Mesenchymal stem cell (in vitro differentiated cells and primary cell): ENCODE results near the gene ACSS1.

Source experiments
- DNase-seq: peaks from one replicate; pipeline ENCODE4 v3.0.0-alpha.2; 2013
- H2AFZ ChIP-seq: one replicate; pipeline ENCODE4 v1.6.1; 2013; ENCODE audit warnings: low read depth, mild to moderate bottlenecking, control low read depth, inconsistent platforms, low read length, moderate library complexity
- H2AK5ac ChIP-seq: 2 replicates; pipeline ENCODE4 v1.6.1; 2013; ENCODE audit warnings: low read length, moderate library complexity, mild to moderate bottlenecking, inconsistent platforms; ENCODE audit not compliant: severe bottlenecking
- H2BK120ac ChIP-seq: one replicate; pipeline ENCODE4 v1.6.1; 2013; ENCODE audit warnings: low read depth, mild to moderate bottlenecking, inconsistent platforms, low read length, moderate library complexity
- H2BK12ac ChIP-seq, 2 experiments: one replicate each; pipeline ENCODE4 v1.6.1; 2013; ENCODE audit warnings: inconsistent platforms in 2 of 2, low read length in 2 of 2, mild to moderate bottlenecking in 2 of 2, moderate library complexity in 2 of 2, control low read depth in 1 of 2
- H2BK15ac ChIP-seq: one replicate; pipeline ENCODE4 v1.6.1; 2013; ENCODE audit warnings: mild to moderate bottlenecking, low read depth, inconsistent platforms; ENCODE audit not compliant: poor library complexity, severe bottlenecking
- H2BK5ac ChIP-seq: 2 replicates; pipeline ENCODE4 v1.6.1; 2013; ENCODE audit warnings: low read depth, mild to moderate bottlenecking, low read length, control low read depth, inconsistent platforms; ENCODE audit not compliant: poor library complexity, severe bottlenecking
- H3K14ac ChIP-seq, 2 experiments: one replicate each; pipeline ENCODE4 v1.6.1; 2013; ENCODE audit warnings: inconsistent platforms in 2 of 2, low read length in 2 of 2, control low read depth in 1 of 2, mild to moderate bottlenecking in 1 of 2, moderate library complexity in 1 of 2
- H3K18ac ChIP-seq, 2 experiments: one replicate each; pipeline ENCODE4 v1.6.1; 2013; ENCODE audit warnings: inconsistent platforms in 2 of 2, low read length in 2 of 2, control low read depth in 1 of 2, low read depth in 1 of 2, mild to moderate bottlenecking in 1 of 2
- H3K23ac ChIP-seq, 2 experiments: one replicate each; pipeline ENCODE4 v1.6.1; 2013; ENCODE audit warnings: inconsistent platforms in 2 of 2, low read length in 2 of 2, mild to moderate bottlenecking in 2 of 2, moderate library complexity in 2 of 2, control low read depth in 1 of 2
- H3K27ac ChIP-seq: 2 replicates; pipeline ENCODE4 v1.5.1; 2013; ENCODE audit warnings: mild to moderate bottlenecking, moderate library complexity, low read length, control low read depth, inconsistent platforms; ENCODE audit not compliant: poor library complexity, severe bottlenecking
- H3K27me3 ChIP-seq, 2 experiments: 2 replicates each; pipeline versions ENCODE4 v1.6.1 to v1.7.0; 2013; ENCODE audit warnings: low read length in 2 of 2, mild to moderate bottlenecking in 2 of 2, moderate library complexity in 2 of 2, control low read depth in 1 of 2, inconsistent platforms in 1 of 2; ENCODE audit not compliant: control insufficient read depth in 1 of 2, insufficient read depth in 1 of 2
- H3K36me3 ChIP-seq, 2 experiments: 2 replicates each; pipeline versions ENCODE4 v1.6.1 to v1.7.0; 2013; ENCODE audit warnings: low read length in 2 of 2, control low read depth in 1 of 2, inconsistent platforms in 1 of 2, low read depth in 1 of 2, mild to moderate bottlenecking in 1 of 2; ENCODE audit not compliant: insufficient read depth in 2 of 2, control insufficient read depth in 1 of 2
- H3K4ac ChIP-seq, 2 experiments: one replicate each; pipeline ENCODE4 v1.6.1; 2013; ENCODE audit warnings: inconsistent platforms in 2 of 2, low read length in 2 of 2, mild to moderate bottlenecking in 2 of 2, moderate library complexity in 2 of 2, control low read depth in 1 of 2, low read depth in 1 of 2
- H3K4me1 ChIP-seq: 2 replicates; pipeline ENCODE4 v1.6.1; 2013; ENCODE audit warnings: low read depth, low read length, control low read depth; ENCODE audit not compliant: control insufficient read depth, insufficient read depth
- H3K4me2 ChIP-seq: 2 replicates; pipeline ENCODE4 v1.6.1; 2013; ENCODE audit warnings: low read length, mild to moderate bottlenecking, inconsistent platforms; ENCODE audit not compliant: poor library complexity, severe bottlenecking
- H3K4me3 ChIP-seq, 2 experiments: 2 replicates each; pipeline versions ENCODE4 v1.5.1 to v1.7.0; 2013; ENCODE audit warnings: low read length in 2 of 2, mild to moderate bottlenecking in 2 of 2, control low read depth in 1 of 2, low read depth in 1 of 2; ENCODE audit not compliant: insufficient read depth in 1 of 2
- H3K79me1 ChIP-seq: replicated peaks from 2 replicates; pipeline ENCODE4 v1.6.1; 2013; ENCODE audit warnings: mild to moderate bottlenecking, control low read depth, low read length, inconsistent platforms; ENCODE audit not compliant: poor library complexity, severe bottlenecking
- H3K9ac ChIP-seq: 2 replicates; pipeline ENCODE4 v1.7.0; 2013; ENCODE audit warnings: mild to moderate bottlenecking, low read length, moderate library complexity
- H3K9me3 ChIP-seq: 2 replicates; pipeline ENCODE4 v1.7.0; 2013; ENCODE audit warnings: mild to moderate bottlenecking, low read length; ENCODE audit not compliant: control insufficient read depth
- H4K8ac ChIP-seq: one replicate; pipeline ENCODE4 v1.6.1; 2013; ENCODE audit warnings: inconsistent platforms, mild to moderate bottlenecking, low read length, moderate library complexity
- H4K91ac ChIP-seq: one replicate; pipeline ENCODE4 v1.6.1; 2013; ENCODE audit warnings: mild to moderate bottlenecking, low read length, inconsistent platforms
- WGBS: methylation state at CpG from one replicate; pipeline ENCODE4 v1.1.7; 2013; ENCODE audit warnings: mixed read lengths; 5-methylcytosine and 5-hydroxymethylcytosine counted together

The ACSS1 gene

GRCh38 chr20:25047766-25048165 is 10.2 kb downstream of the ACSS1 start:
- Histone ChIP-seq H3K23ac (no peak overlapping the region), H2BK120ac (no peak overlapping the region), H2BK5ac (no peak overlapping the region), H3K18ac (no peak overlapping the region), H3K4me2 (no peak overlapping the region), H3K27ac (no peak overlapping the region), H3K9ac (no peak overlapping the region), H3K4me1 (peaks cover 11% of the 10 kb centered on the region), H2AFZ (no peak overlapping the region), H3K4me3 (no peak overlapping the region), H3K9me3 (no peaks in the 10 kb centered on the region), H3K27me3 (peaks cover 15 to 30% of the 10 kb centered on the region in 2 experiments), H2BK15ac (no peak overlapping the region), H3K14ac (no peak overlapping the region), H3K79me1 (peaks cover 13% of the 10 kb centered on the region), H4K8ac (no peak overlapping the region), H2AK5ac (no peak overlapping the region), H4K91ac (no peak overlapping the region), H3K36me3 (peaks cover 0 to 7% of the 10 kb centered on the region in 2 experiments), H3K4ac (no peak overlapping the region), H2BK12ac (no peak overlapping the region)
- 83% methylated on average over 13 of the region's 13 CpGs for WGBS
- no peak for DNase-seq

- Histone ChIP-seq H3K4me3 (no peak overlapping the region), H3K4ac (no peak overlapping the region), H2BK12ac (no peak overlapping the region), H3K27me3 (peaks cover 15 to 30% of the 10 kb centered on the region in 2 experiments), H3K79me1 (peaks cover 7% of the 10 kb centered on the region), H2BK15ac (no peak overlapping the region), H3K23ac (no peak overlapping the region), H3K9me3 (no peaks in the 10 kb centered on the region), H3K4me1 (peaks cover 10% of the 10 kb centered on the region), H3K36me3 (peaks cover 0 to 7% of the 10 kb centered on the region in 2 experiments), H4K8ac (no peak overlapping the region), H3K4me2 (no peak overlapping the region), H3K18ac (no peak overlapping the region), H2AK5ac (no peak overlapping the region), H3K9ac (no peak overlapping the region), H2AFZ (no peak overlapping the region), H4K91ac (no peak overlapping the region), H2BK5ac (no peak overlapping the region), H3K14ac (no peak overlapping the region), H3K27ac (no peak overlapping the region), H2BK120ac (no peak overlapping the region)
- WGBS: 73% methylated on average over 21 of the region's 21 CpGs
- DNase-seq: no peak
Measured at GRCh38 chr20:25046736-25047666, 10.9 kb downstream of the ACSS1 start.

- H3K79me1 ChIP-seq: peaks cover 5% of the 10 kb centered on the region
- H3K9ac ChIP-seq: no peak overlapping the region
- H3K4me2 ChIP-seq: no peak overlapping the region
- no peak overlapping the region for H4K8ac ChIP-seq
- H3K9me3 ChIP-seq: no peaks in the 10 kb centered on the region
- H3K18ac ChIP-seq: no peak overlapping the region
- no peak overlapping the region for H3K4ac ChIP-seq
- peaks cover 0 to 7% of the 10 kb centered on the region in 2 experiments for H3K36me3 ChIP-seq
- no peak overlapping the region for H3K14ac ChIP-seq
- no peak overlapping the region for H2AK5ac ChIP-seq
- no peak overlapping the region for H3K27ac ChIP-seq
- peaks cover 15 to 30% of the 10 kb centered on the region in 2 experiments for H3K27me3 ChIP-seq
- no peak overlapping the region for H2BK5ac ChIP-seq
- H2BK12ac ChIP-seq: no peak overlapping the region
- H3K23ac ChIP-seq: no peak overlapping the region
- peaks cover 10% of the 10 kb centered on the region for H3K4me1 ChIP-seq
- no peak for DNase-seq
- no peak overlapping the region for H2BK15ac ChIP-seq
- no peak overlapping the region for H2AFZ ChIP-seq
- H4K91ac ChIP-seq: no peak overlapping the region
- WGBS: 71% methylated on average over 14 of the region's 14 CpGs
- no peak overlapping the region for H2BK120ac ChIP-seq
- H3K4me3 ChIP-seq: no peak overlapping the region
Measured at GRCh38 chr20:25046181-25046641, 11.7 kb downstream of the ACSS1 start.

GRCh38 chr20:25045343-25045712 is 12.6 kb downstream of the ACSS1 start:
- Histone ChIP-seq H3K9me3 (no peaks in the 10 kb centered on the region), H4K8ac (no peak overlapping the region), H3K4me3 (no peak overlapping the region), H3K4me2 (no peak overlapping the region), H2BK15ac (no peak overlapping the region), H3K27me3 (peaks cover 9 to 30% of the 10 kb centered on the region in 2 experiments), H3K27ac (no peak overlapping the region), H3K36me3 (peaks cover 0 to 7% of the 10 kb centered on the region in 2 experiments), H3K79me1 (peaks cover 2% of the 10 kb centered on the region), H3K14ac (no peak overlapping the region), H2BK12ac (no peak overlapping the region), H3K4me1 (peaks cover 10% of the 10 kb centered on the region), H2AK5ac (no peak overlapping the region), H3K4ac (no peak overlapping the region), H2BK5ac (no peak overlapping the region), H3K23ac (no peak overlapping the region), H3K9ac (no peak overlapping the region), H2AFZ (no peak overlapping the region), H4K91ac (no peak overlapping the region), H3K18ac (no peak overlapping the region), H2BK120ac (no peak overlapping the region)
- no peak for DNase-seq
- WGBS: 76% methylated on average over 9 of the region's 9 CpGs
